ENCODE data around the gene NPTX1.
"Not testable (repeated sequence)": the region's sequence is repeated elsewhere in the genome, so short reads cannot be mapped to it uniquely, and the experiment has no call there.

The NPTX1 gene

GRCh38 chr17:80510772-80511171, 34.4 kb upstream of the NPTX1 start:
- no peak for TF ChIP-seq CTCF (conservative IDR thresholded peaks at IDR 0.05; ENCODE audit: low read depth, low read length)
- H3K9ac ChIP-seq, result no peak overlapping the region
- H3K4me1 ChIP-seq (ENCODE audit: low read depth, poor library complexity, severe bottlenecking), result no peaks in the 10 kb centered on the region
- no peak overlapping the region for H2AFZ ChIP-seq (ENCODE audit: low read depth)
- peaks cover 91% of the 10 kb centered on the region for H3K27me3 ChIP-seq (ENCODE audit: insufficient read depth, low read depth)
- H3K79me2 ChIP-seq (ENCODE audit: insufficient read depth, low read depth), result no peaks in the 10 kb centered on the region
- no peaks in the 10 kb centered on the region for H4K20me1 ChIP-seq (ENCODE audit: insufficient read depth)
- H3K36me3 ChIP-seq (ENCODE audit: insufficient read depth), result no peaks in the 10 kb centered on the region
- no peak overlapping the region for H3K4me3 ChIP-seq (IDR thresholded peaks at IDR 0.05; ENCODE audit: insufficient read depth, low read depth, low read length)
- H3K27ac ChIP-seq, result no peak overlapping the region
- H3K4me2 ChIP-seq, result no peak overlapping the region

DNA sequence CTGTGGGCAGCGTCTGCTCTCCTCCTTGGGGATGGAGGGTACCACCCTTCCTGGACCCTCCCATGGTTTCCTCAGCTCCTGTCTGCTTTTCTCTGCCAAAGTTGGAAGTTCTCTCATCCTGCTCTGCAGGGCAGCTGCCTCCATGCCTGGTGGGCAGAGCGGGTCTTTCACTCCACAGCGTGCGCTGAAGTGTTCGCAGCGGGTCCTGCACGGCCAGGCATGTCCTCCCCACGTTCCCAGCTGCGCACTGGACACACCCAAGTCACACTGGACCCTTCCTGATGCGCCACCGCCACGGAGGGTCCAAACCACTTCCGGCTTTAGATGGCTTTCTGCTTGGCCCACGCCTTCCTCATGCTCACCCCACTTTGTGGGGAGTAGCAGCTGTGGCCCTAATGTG, 33.7 kb upstream of the NPTX1 start:
- Histone ChIP-seq H3K4me1 (ENCODE audit: low read depth, poor library complexity, severe bottlenecking) (no peaks in the 10 kb centered on the region), H3K9ac (no peak overlapping the region), H3K4me3 (IDR thresholded peaks at IDR 0.05; ENCODE audit: insufficient read depth, low read depth, low read length) (no peak overlapping the region), H2AFZ (ENCODE audit: low read depth) (no peak overlapping the region), H4K20me1 (ENCODE audit: insufficient read depth) (no peaks in the 10 kb centered on the region), H3K4me2 (no peak overlapping the region), H3K36me3 (ENCODE audit: insufficient read depth) (no peaks in the 10 kb centered on the region), H3K27me3 (ENCODE audit: insufficient read depth, low read depth) (peaks cover 91% of the 10 kb centered on the region), H3K27ac (no peak overlapping the region), H3K79me2 (ENCODE audit: insufficient read depth, low read depth) (no peaks in the 10 kb centered on the region)
- TF ChIP-seq CTCF (conservative IDR thresholded peaks at IDR 0.05; ENCODE audit: low read depth, low read length), result no peak

DNA sequence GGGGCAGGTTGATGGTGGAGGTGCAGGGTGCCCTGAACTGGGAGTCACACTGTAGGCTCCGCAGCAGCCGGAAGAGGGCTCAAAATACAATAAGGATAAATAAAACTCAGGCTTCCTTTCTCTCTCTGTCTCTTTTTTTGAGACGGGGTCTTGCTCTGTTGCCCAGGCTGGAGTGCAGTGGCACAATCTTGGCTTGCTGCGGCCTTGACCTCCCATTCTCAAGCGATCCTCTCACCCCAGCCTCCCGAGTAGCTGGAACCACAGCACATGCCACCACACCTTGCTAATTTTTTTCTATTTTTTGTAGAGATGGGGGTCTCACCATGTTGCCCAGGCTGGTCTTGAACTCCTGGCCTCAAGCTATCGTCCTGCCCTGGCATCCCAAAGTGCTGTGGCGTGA, 32.9 kb upstream of the NPTX1 start:
- Histone ChIP-seq H3K27me3 (ENCODE audit: insufficient read depth, low read depth) (peaks cover 91% of the 10 kb centered on the region), H3K27ac (no peak overlapping the region), H3K4me3 (IDR thresholded peaks at IDR 0.05; ENCODE audit: insufficient read depth, low read depth, low read length) (no peak overlapping the region), H3K79me2 (ENCODE audit: insufficient read depth, low read depth) (no peaks in the 10 kb centered on the region), H4K20me1 (ENCODE audit: insufficient read depth) (no peaks in the 10 kb centered on the region), H2AFZ (ENCODE audit: low read depth) (no peak overlapping the region), H3K4me2 (no peak overlapping the region), H3K9ac (no peak overlapping the region), H3K4me1 (ENCODE audit: low read depth, poor library complexity, severe bottlenecking) (no peaks in the 10 kb centered on the region), H3K36me3 (ENCODE audit: insufficient read depth) (no peaks in the 10 kb centered on the region)
- no peak for TF ChIP-seq CTCF (conservative IDR thresholded peaks at IDR 0.05; ENCODE audit: low read depth, low read length)

- Histone ChIP-seq H3K9ac (no peak overlapping the region), H3K36me3 (ENCODE audit: insufficient read depth) (no peaks in the 10 kb centered on the region), H3K4me2 (no peak overlapping the region)
These were observed 31.6 kb upstream of the NPTX1 start for GRCh38 chr17:80507965-80508364.

DNA sequence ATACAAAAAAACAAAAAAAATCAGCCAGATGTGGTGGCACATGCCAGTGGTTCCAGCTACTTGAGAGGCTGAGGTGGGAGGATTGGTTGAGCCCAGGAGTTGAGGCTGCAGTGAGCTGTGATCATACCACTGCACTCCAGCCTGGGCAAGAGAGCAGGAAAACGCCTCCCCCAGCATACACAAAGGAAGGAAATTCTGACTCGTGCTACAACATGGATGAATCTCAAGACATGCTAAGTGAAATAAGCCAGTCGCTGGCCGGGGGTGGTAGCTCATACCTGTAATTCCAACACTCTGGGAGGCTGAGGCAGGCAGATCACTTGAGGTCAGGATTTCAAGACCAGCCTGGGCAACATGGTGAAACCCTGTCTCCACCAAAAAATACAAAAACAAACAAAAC, 30.8 kb upstream of the NPTX1 start:
- not testable (repeated sequence) for H3K79me2 ChIP-seq (ENCODE audit: insufficient read depth, low read depth); H2AFZ ChIP-seq (ENCODE audit: low read depth); H3K27ac ChIP-seq; H4K20me1 ChIP-seq (ENCODE audit: insufficient read depth); H3K36me3 ChIP-seq (ENCODE audit: insufficient read depth); H3K4me1 ChIP-seq (ENCODE audit: low read depth, poor library complexity, severe bottlenecking); H3K4me2 ChIP-seq; H3K9ac ChIP-seq; H3K4me3 ChIP-seq (IDR thresholded peaks at IDR 0.05; ENCODE audit: insufficient read depth, low read depth, low read length)
- peaks cover 84% of the 10 kb centered on the region for H3K27me3 ChIP-seq (ENCODE audit: insufficient read depth, low read depth)

More at GRCh38 chr17:80507965-80508364, 31.6 kb upstream of the NPTX1 start:
- Histone ChIP-seq H3K4me1 (ENCODE audit: low read depth, poor library complexity, severe bottlenecking) (no peaks in the 10 kb centered on the region), H3K27me3 (ENCODE audit: insufficient read depth, low read depth) (peaks cover 84% of the 10 kb centered on the region), H4K20me1 (ENCODE audit: insufficient read depth) (no peaks in the 10 kb centered on the region), H3K27ac (no peak overlapping the region), H3K4me3 (IDR thresholded peaks at IDR 0.05; ENCODE audit: insufficient read depth, low read depth, low read length) (no peak overlapping the region), H3K79me2 (ENCODE audit: insufficient read depth, low read depth) (no peaks in the 10 kb centered on the region), H2AFZ (ENCODE audit: low read depth) (no peak overlapping the region)
- no peak for TF ChIP-seq CTCF (conservative IDR thresholded peaks at IDR 0.05; ENCODE audit: low read depth, low read length)
